Measurements from ENCODE around the gene IFNGR1. TPM values are rescaled to one million over a fixed set of nuclear protein-coding genes. Genes with fewer than 3 reads are reported as not detected.

Gene IFNGR1
- total RNA-seq, 4 donors from 2014 or later: 44.6 to 136 (median 75.6) TPM

GRCh38 chr6:137167702-137168377 lies 51.3 kb downstream of the IFNGR1 start:
- H3K9me3 ChIP-seq: peaks cover 0 to 5% (median 0%) of the 10 kb centered on the region in 4 donors
- no peak for DNase-seq
- peaks cover 0 to 6% (median 2%) of the 10 kb centered on the region in 4 donors for H3K4me1 ChIP-seq
- H3K27ac ChIP-seq: no peak overlapping the region
- H3K27me3 ChIP-seq: no peaks in the 10 kb centered on the region
- no peak for TF ChIP-seq POLR2A (IDR thresholded peaks at IDR 0.05)
- TF ChIP-seq CTCF (IDR thresholded peaks at IDR 0.05): no peak
- no peaks in the 10 kb centered on the region for H3K36me3 ChIP-seq
- no peak overlapping the region for H3K4me3 ChIP-seq

- Histone ChIP-seq H3K4me3 (no peak overlapping the region), H3K4me1 (peaks cover 0 to 6% (median 1%) of the 10 kb centered on the region in 4 donors), H3K27ac (no peak overlapping the region), H3K36me3 (no peaks in the 10 kb centered on the region), H3K9me3 (peaks cover 0 to 5% (median 0%) of the 10 kb centered on the region in 4 donors), H3K27me3 (no peaks in the 10 kb centered on the region)
- DNase-seq: no peak
- no peak for TF ChIP-seq POLR2A (IDR thresholded peaks at IDR 0.05)
- TF ChIP-seq CTCF (IDR thresholded peaks at IDR 0.05): no peak
Observed at GRCh38 chr6:137166247-137167098, 52.7 kb downstream of the IFNGR1 start.

GRCh38 chr6:137165375-137166246 lies 53.6 kb downstream of the IFNGR1 start:
- TF ChIP-seq POLR2A (IDR thresholded peaks at IDR 0.05) (no peak), CTCF (IDR thresholded peaks at IDR 0.05) (peak; percentile 6 to 68 (median 54))
- DNase-seq: peak; percentile 61 to 87 (median 71)
- H3K27me3 ChIP-seq: no peaks in the 10 kb centered on the region

GRCh38 chr6:137163732-137164318 lies 55.4 kb downstream of the IFNGR1 start:
- Histone ChIP-seq H3K27ac (no peak overlapping the region), H3K4me3 (no peak overlapping the region), H3K4me1 (peaks cover 0 to 6% (median 0%) of the 10 kb centered on the region in 4 donors), H3K27me3 (no peaks in the 10 kb centered on the region), H3K9me3 (peaks cover 0 to 5% (median 0%) of the 10 kb centered on the region in 4 donors), H3K36me3 (no peaks in the 10 kb centered on the region)
- no peak for DNase-seq
- TF ChIP-seq POLR2A (IDR thresholded peaks at IDR 0.05) (no peak), CTCF (IDR thresholded peaks at IDR 0.05) (no peak)

More at GRCh38 chr6:137165375-137166246, 53.6 kb downstream of the IFNGR1 start:
- Histone ChIP-seq H3K4me3 (no peak overlapping the region), H3K36me3 (no peaks in the 10 kb centered on the region), H3K4me1 (peaks cover 0 to 6% (median 0%) of the 10 kb centered on the region in 4 donors), H3K27ac (no peak overlapping the region), H3K9me3 (peaks cover 0 to 5% (median 0%) of the 10 kb centered on the region in 4 donors)
